Activated naive CD4-positive, alpha-beta T cell treated with anti-CD3 and anti-CD28 coated beads for 36 hours (primary cell): ENCODE data around the gene SLC39A13. TPM values are rescaled to one million over a fixed set of nuclear protein-coding genes. Genes with fewer than 3 reads are reported as not detected.

Source experiments
- CTCF ChIA-PET: fragments of 350-600 bp; sonication (Branson Sonifier 250); formaldehyde crosslinking; loops from one replicate; lab custom pipeline; 2021; ENCODE audit warnings: antibody characterized with exemption; lab: Charles Lee
- DNase-seq: peaks from one replicate; pipeline ENCODE4 v3.0.0-alpha.2; 2020
- H3K27ac Mint-ChIP-seq: one replicate; pipeline ENCODE4 v1.8.0; 2021; ENCODE audit warnings: mild to moderate bottlenecking, mixed read lengths
- H3K27me3 Mint-ChIP-seq: one replicate; pipeline ENCODE4 v1.8.0; 2021; ENCODE audit warnings: low read depth, mixed read lengths
- H3K36me3 Mint-ChIP-seq: one replicate; pipeline ENCODE4 v1.8.0; 2021; ENCODE audit warnings: low read depth, mixed read lengths
- H3K4me1 Mint-ChIP-seq: one replicate; pipeline ENCODE4 v1.8.0; 2021; ENCODE audit warnings: low read depth, mixed read lengths
- H3K4me3 Mint-ChIP-seq: one replicate; pipeline ENCODE4 v1.8.0; 2021; ENCODE audit warnings: mild to moderate bottlenecking, moderate library complexity, mixed read lengths
- H3K9me3 Mint-ChIP-seq: one replicate; pipeline ENCODE4 v1.8.0; 2021; ENCODE audit warnings: mixed read lengths
- intact Hi-C: fragments of 100-400 bp; cut with micrococcal nuclease; formaldehyde crosslinking; loops from one replicate; pipeline ENCODE4 v1.15.1; 2023
- total RNA-seq, 2 experiments: library from RNA; stranded (reverse); gene quantifications; one replicate each; pipeline ENCODE4 v1.2.3, GENCODE V29; 2021

SLC39A13 gene
- total RNA-seq, 2 experiments from 2014 or later, result 9.2 TPM

DNA sequence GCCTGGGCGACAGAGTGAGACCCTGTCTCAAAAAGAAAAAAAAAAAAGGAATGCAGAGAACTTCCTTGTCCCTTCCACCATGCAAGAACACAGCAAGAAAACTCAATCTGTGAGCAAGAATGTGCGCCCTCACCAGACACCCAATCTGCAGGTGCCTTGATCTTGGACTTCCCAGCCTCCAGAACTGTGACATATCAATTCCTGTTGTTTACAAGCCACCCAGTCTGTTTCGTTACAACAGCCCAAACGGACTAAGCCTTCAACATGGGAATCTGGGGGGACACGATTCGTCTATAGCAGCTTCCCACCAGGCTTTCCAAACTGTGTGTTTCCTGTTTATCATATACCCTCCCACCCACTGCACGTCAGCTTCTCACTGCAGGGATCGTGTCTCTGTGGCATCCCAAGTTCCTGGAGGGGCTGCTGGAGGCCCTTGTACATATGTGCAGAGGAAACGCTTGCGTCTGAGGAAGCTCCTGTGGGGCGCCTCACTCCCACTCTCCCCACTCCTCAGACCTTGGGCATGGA is 28.9 kb downstream of the SLC39A13 start:
- CTCF ChIA-PET, result interaction anchor here (0.6 to 1.6 kb wide), 2 partner anchors 63 to 116 kb away, joined by 3 to 4 read pairs; partner anchors contain the start of gene CELF1
- DNase-seq, result no peak
- H3K4me3 Mint-ChIP-seq, result no peak overlapping the region
- intact Hi-C loops, result no loop called here
- H3K27ac Mint-ChIP-seq, result no peak overlapping the region
- no peaks in the 10 kb centered on the region for H3K36me3 Mint-ChIP-seq
- no peaks in the 10 kb centered on the region for H3K4me1 Mint-ChIP-seq
- no peaks in the 10 kb centered on the region for H3K9me3 Mint-ChIP-seq
- H3K27me3 Mint-ChIP-seq, result no peaks in the 10 kb centered on the region

DNA sequence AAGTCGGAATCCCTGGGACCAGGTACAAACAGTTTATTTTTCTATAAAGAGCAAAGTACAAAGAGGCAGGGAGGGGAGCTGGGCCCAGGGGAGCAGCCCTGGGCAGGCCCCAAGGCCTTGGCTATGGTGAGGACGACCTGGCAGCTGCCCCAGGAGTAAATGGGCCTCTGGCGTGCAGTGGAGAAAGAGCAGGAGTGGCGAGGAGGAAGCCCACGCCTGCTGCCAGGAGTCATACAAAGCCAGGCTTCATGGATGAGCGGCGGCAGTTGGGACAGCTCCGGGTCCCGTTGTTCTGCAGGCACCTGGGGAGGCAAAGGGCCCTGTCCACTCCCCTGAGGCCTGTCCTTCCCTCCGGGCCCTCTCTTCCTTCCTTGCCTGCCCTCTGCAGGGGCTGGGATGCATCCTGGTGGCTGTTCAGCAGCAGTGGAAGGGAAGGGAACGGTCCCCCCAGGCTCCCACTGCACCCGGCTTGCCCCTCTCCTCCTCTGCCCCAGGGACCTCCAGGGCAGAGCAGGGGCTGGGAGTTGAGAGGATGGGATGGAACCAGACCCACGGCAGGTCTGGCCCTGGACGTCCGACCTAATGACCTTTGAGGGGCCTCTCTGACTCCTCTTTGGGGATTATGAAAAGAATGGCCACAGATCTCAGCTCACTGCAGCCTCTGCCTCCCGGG is 29.5 kb downstream of the SLC39A13 start:
- H3K4me3 Mint-ChIP-seq, result no peak overlapping the region
- intact Hi-C loops, result no loop called here
- H3K36me3 Mint-ChIP-seq, result no peaks in the 10 kb centered on the region
- no peaks in the 10 kb centered on the region for H3K9me3 Mint-ChIP-seq
- H3K27ac Mint-ChIP-seq, result no peak overlapping the region
- no peaks in the 10 kb centered on the region for H3K27me3 Mint-ChIP-seq
- DNase-seq, result no peak
- no peaks in the 10 kb centered on the region for H3K4me1 Mint-ChIP-seq
- CTCF ChIA-PET, result interaction anchor here (0.6 to 1.6 kb wide), 2 partner anchors 64 to 115 kb away, joined by 3 to 4 read pairs; partner anchors contain the start of gene CELF1

DNA sequence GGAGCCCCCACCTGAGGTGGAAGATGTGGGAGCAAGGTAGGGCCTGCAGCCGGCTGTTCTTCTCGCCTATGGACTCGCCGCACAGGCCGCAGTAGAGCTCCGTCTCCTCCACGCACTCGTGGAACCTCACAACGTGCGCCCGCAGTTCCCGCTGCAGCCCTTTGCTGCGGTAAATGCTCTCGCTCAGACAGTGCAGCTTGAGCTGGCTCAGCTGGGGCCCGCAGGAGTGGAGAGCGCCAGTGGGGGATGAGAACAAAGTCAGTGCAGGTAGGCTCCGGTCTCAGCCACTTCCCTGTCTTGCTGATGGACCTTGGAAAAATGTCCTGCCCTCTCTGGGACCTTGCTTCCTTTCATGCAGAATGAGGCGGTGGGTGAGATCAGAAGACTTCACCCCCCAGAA is 30.3 kb downstream of the SLC39A13 start:
- no peaks in the 10 kb centered on the region for H3K27me3 Mint-ChIP-seq
- H3K4me1 Mint-ChIP-seq, result no peaks in the 10 kb centered on the region
- H3K4me3 Mint-ChIP-seq, result no peak overlapping the region
- no peaks in the 10 kb centered on the region for H3K9me3 Mint-ChIP-seq
- no peaks in the 10 kb centered on the region for H3K36me3 Mint-ChIP-seq
- intact Hi-C loops, result no loop called here
- no peak overlapping the region for H3K27ac Mint-ChIP-seq
- CTCF ChIA-PET, result no interaction called here
- DNase-seq, result no peak

DNA sequence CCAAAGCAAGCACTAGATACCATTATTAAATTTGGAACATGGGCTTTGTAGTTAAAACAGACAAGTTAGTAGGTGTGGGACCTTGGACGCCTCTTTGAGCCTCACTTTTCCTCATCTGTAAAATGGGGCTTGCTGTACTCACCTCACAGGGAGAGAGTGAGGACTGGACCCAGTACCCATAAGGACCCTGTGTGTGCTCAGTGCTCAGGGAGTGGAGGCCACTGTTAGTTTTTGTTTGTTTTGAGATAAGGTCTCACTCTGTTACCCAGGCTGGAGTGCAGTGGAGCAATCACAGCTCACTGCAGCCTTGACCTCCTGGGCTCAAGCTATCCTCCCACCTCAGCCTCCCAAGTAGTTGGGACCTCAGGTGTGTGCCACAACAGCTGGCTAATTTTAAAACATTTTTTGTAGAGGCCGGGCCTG is 31.7 kb downstream of the SLC39A13 start:
- Mint-ChIP-seq H3K4me1 (no peaks in the 10 kb centered on the region), H3K27me3 (no peaks in the 10 kb centered on the region), H3K9me3 (no peaks in the 10 kb centered on the region), H3K36me3 (no peaks in the 10 kb centered on the region), H3K27ac (no peak overlapping the region), H3K4me3 (no peak overlapping the region)
- intact Hi-C loops, result no loop called here
- DNase-seq, result no peak
- CTCF ChIA-PET, result interaction anchor here (1.1 to 1.3 kb wide), 2 partner anchors 14 to 66 kb away, joined by 3 to 5 read pairs; no protein-coding TSS in a partner anchor

DNA sequence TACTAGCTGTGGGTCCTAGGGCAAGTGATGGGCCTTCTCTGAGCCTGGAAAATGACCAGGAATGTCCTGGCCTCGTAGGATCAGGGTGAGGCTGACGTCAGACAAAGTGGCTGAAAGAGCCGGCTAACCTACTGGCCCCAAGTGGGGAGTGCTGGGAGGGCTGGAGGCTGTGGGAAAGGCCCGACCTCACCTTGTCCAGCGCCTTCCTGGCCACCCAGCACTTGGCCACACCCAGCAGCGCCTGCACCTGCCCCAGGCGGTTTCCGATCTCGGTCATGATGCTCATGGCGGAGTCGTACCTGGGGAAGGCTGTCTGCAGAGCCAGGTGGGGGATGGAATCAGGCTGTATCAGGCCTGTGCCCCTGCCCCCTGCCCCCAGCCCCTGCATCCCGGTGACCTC is 33.0 kb downstream of the SLC39A13 start:
- H3K9me3 Mint-ChIP-seq, result no peaks in the 10 kb centered on the region
- DNase-seq, result no peak
- H3K27me3 Mint-ChIP-seq, result no peaks in the 10 kb centered on the region
- no peaks in the 10 kb centered on the region for H3K36me3 Mint-ChIP-seq
- no peak overlapping the region for H3K4me3 Mint-ChIP-seq
- intact Hi-C loops, result no loop called here
- no peaks in the 10 kb centered on the region for H3K4me1 Mint-ChIP-seq
- no peak overlapping the region for H3K27ac Mint-ChIP-seq
- CTCF ChIA-PET, result no interaction called here

DNA sequence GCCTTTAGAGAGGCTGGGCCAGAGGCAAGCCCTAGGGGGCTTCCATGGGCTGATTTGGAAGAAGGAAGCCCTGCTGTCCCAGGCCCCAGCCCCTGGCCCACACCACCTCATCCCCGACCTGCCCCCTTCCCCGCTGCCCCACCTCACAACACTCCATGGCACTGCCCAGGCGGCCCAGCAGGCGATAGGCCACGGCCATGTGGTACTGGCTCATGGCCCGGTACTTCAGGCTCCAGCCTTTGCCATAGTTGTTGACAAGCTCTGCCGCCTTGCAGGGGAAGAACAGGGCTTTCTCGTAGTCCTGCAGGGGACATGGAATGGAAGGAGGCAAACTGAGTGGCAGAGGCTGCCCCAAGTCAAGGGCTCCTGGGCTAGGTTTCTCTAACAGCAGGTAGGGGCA is 34.1 kb downstream of the SLC39A13 start:
- H3K4me3 Mint-ChIP-seq, result no peak overlapping the region
- no peaks in the 10 kb centered on the region for H3K27me3 Mint-ChIP-seq
- H3K9me3 Mint-ChIP-seq, result no peaks in the 10 kb centered on the region
- no peaks in the 10 kb centered on the region for H3K4me1 Mint-ChIP-seq
- DNase-seq, result no peak
- intact Hi-C loops, result no loop called here
- no peaks in the 10 kb centered on the region for H3K36me3 Mint-ChIP-seq
- H3K27ac Mint-ChIP-seq, result no peak overlapping the region
- CTCF ChIA-PET, result interaction anchor here (1.8 kb wide), 1 partner anchor 10 kb away, joined by 12 read pairs; no protein-coding TSS in a partner anchor

DNA sequence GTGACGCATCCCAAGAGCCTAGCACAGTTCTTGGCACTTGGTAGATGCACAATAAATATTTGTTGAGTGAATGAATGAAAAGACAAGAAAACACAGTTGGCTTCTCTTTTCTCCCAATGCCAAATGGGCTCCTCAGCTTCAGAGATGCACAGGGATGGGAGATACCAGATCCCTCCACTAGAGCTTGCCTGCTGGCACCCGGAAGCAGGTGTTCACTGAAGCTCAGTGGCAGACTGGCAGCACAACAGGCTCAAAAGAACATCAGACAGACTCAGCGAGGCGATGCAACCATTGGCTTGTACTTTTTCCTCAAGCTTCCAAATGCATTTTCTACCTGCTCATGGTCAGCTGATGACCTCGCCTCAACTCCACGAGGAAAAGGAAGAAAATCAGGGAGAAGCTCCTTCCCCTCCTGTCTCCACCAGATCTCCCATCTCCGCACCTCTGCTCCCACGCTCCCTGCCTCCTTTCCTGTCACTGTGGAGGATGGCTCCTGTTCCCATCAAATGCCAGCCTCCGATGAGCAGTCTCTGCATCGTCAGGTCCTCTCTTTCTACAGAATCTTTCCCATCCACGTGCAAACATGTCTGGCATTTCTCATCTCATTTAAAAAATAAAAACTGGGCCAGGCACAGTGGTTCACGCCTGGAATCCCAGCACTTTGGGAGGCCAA is 34.8 kb downstream of the SLC39A13 start:
- no peaks in the 10 kb centered on the region for H3K9me3 Mint-ChIP-seq
- no peaks in the 10 kb centered on the region for H3K27me3 Mint-ChIP-seq
- DNase-seq, result no peak
- no peak overlapping the region for H3K27ac Mint-ChIP-seq
- H3K36me3 Mint-ChIP-seq, result no peaks in the 10 kb centered on the region
- CTCF ChIA-PET, result interaction anchor here (0.6 to 1.8 kb wide), 5 partner anchors 9 to 123 kb away, joined by 3 to 12 read pairs (median 4); no protein-coding TSS in a partner anchor
- H3K4me1 Mint-ChIP-seq, result no peaks in the 10 kb centered on the region
- intact Hi-C loops, result no loop called here
- H3K4me3 Mint-ChIP-seq, result no peak overlapping the region

DNA sequence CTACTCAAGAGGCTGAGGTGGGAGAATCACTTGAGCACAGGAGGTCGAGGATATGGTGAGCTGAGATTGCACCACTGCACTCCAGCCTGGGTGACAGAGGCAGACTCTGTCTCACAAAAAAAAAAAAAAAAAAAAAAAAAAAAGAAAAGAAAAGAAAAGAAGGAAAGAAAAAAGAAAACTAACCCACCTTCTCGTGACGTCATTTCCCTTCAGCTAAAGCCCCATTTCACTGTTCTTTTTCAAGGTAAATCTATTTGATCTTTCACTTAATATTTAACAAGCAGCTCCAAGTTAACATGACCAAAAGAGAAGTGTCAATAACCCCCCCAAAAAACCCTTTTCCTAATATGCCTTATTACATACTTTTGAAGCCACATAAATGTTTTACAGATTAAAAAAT is 35.4 kb downstream of the SLC39A13 start:
- CTCF ChIA-PET, result interaction anchor here (0.6 to 1.8 kb wide), 6 partner anchors 9 to 122 kb away, joined by 3 to 12 read pairs (median 4); no protein-coding TSS in a partner anchor
- DNase-seq, result no peak
- H3K4me3 Mint-ChIP-seq, result no peak overlapping the region
- no peaks in the 10 kb centered on the region for H3K4me1 Mint-ChIP-seq
- no peak overlapping the region for H3K27ac Mint-ChIP-seq
- intact Hi-C loops, result no loop called here
- no peaks in the 10 kb centered on the region for H3K36me3 Mint-ChIP-seq
- no peaks in the 10 kb centered on the region for H3K9me3 Mint-ChIP-seq
- H3K27me3 Mint-ChIP-seq, result no peaks in the 10 kb centered on the region

DNA sequence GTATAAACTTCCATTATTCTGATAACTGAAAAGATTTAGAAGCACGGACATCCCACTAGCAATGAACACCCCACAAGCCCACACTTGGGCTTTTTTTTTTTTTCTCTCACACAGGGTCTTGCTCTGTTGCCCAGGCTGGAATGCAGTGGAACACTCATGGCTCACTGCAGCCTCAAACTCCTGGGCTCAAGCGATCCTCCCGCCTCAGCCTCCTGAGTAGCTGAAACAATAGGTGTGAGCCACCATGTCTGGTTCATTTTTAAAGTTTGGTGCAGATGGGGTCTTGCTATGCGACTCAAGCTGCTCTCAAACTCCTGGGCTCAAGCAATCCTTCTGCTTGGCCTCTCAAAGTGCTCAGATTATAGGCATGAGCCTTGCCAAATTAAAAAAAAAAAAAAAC is 37.5 kb downstream of the SLC39A13 start:
- intact Hi-C loops, result no loop called here
- DNase-seq, result no peak
- Mint-ChIP-seq H3K4me1 (no peaks in the 10 kb centered on the region), H3K9me3 (no peaks in the 10 kb centered on the region), H3K36me3 (no peaks in the 10 kb centered on the region), H3K27ac (no peak overlapping the region), H3K4me3 (no peak overlapping the region), H3K27me3 (no peaks in the 10 kb centered on the region)
- CTCF ChIA-PET, result interaction anchor here (0.6 to 0.7 kb wide), 3 partner anchors 9 to 195 kb away, joined by 3 to 7 read pairs (median 4); no protein-coding TSS in a partner anchor

DNA sequence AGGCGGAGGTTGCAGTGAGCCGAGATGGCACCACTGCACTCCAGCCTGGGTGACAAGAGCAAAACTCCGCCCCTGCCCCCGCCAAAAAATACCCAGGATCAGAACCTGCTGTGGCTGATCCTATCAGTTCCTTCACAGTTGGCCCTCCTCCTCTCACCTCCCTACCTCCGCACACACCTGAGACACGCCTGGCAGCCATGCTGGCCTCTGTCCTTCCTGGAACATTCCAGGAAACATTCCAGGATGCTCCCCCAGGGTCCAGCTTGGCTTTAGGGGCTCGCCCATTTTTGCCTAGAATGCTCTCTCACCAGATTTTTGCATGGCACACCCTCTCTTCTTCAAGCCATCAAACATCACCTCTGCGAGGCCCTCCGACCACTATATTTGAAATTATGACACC is 38.4 kb downstream of the SLC39A13 start:
- Mint-ChIP-seq H3K27me3 (no peaks in the 10 kb centered on the region), H3K4me1 (no peaks in the 10 kb centered on the region), H3K36me3 (no peaks in the 10 kb centered on the region), H3K9me3 (no peaks in the 10 kb centered on the region), H3K4me3 (no peak overlapping the region), H3K27ac (no peak overlapping the region)
- CTCF ChIA-PET, result no interaction called here
- intact Hi-C loops, result no loop called here
- no peak for DNase-seq

DNA sequence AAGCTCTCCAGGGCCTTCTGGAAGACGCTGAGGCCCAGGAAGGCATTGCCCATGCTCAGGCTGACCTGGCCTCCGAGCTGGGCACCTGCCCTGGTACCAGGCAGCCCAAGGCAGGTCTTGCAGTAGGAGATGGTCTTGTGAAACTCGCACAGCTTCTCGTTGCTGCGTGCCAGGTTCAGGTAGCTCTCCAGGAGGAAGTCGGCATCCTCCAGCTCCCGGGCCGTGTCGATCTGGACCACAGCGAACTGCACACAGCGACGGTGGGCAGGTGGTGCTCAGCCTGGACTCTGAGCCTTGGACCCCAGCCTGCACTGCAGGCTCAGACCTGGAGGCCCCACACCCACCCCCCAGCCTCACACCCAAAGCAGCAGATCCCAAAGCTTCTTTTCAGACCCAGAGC is 39.5 kb downstream of the SLC39A13 start:
- CTCF ChIA-PET, result interaction anchor here (2.2 kb wide), 1 partner anchor 74 kb away, joined by 6 read pairs; no protein-coding TSS in a partner anchor
- intact Hi-C loops, result no loop called here
- H3K27me3 Mint-ChIP-seq, result no peaks in the 10 kb centered on the region
- no peak overlapping the region for H3K4me3 Mint-ChIP-seq
- no peaks in the 10 kb centered on the region for H3K9me3 Mint-ChIP-seq
- DNase-seq, result no peak
- H3K36me3 Mint-ChIP-seq, result no peaks in the 10 kb centered on the region
- H3K4me1 Mint-ChIP-seq, result no peaks in the 10 kb centered on the region
- no peak overlapping the region for H3K27ac Mint-ChIP-seq

DNA sequence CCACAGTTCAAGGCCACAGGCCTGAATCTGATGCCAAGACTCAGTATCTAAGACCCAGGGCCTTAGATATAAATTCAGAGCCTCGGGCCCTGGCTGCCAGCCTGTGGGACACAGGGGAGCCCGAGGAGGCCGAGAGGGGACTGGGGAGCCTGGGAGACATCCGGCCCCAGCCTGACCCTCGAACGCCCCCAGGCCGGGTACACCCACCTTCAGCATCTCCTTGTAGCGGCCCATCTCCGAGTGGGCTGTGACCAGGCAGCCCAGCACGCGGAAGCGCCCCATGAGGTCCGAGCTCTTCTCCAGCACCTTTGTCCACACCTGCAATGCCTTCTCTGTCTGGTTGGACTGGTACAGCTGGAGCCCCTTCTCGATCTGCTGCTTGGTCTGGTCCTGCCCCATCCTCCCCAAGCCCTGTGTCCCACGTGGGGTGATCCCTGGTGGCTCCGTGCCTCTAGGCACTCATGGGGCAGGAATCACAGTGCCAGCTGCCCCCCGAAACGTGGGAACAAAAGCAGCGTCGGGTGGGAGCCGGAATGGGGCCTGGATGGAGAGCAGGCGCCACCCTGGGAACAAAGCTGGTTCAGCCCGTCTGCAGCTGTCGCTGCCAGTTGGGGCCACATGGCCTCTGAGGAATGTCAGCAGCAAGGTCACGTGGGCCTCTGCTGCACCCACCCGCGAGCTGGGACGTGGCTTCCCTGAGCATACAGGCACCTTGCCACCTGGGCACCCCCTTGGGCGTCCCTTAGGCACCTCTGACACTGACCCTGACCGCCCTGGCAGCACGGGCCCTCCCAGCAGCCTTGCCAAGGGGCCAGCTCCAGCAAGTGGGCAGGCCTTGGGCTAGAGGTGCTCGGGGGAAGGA is 40.4 kb downstream of the SLC39A13 start, which contains the start of gene RAPSN:
RAPSN (minus strand) TSS at position 571 of the 862 bp plus-strand sequence; CDS start at position 399, 172 bp downstream.
- Mint-ChIP-seq H3K4me3 (no peak within 1 kb of the TSS), H3K9me3 (no peaks in the 10 kb centered on the region), H3K27ac (no peak within 1 kb of the TSS), H3K27me3 (no peaks in the 10 kb centered on the region), H3K36me3 (no peaks in the 10 kb centered on the region), H3K4me1 (no peaks in the 10 kb centered on the region)
- DNase-seq, result no peak
- CTCF ChIA-PET, result interaction anchor here (2.2 kb wide), 1 partner anchor 75 kb away, joined by 6 read pairs; no protein-coding TSS in a partner anchor
- intact Hi-C loops, result no loop called here
